KMS-11 (cell line): ENCODE data around the gene COL18A1.

Source experiments
- H2AFZ ChIP-seq: fragments of 200-600 bp; sonication (generic); 2 replicates; pipeline ENCODE4 v1.6.1; 2016; ENCODE audit warnings: antibody characterized with exemption, mixed run types, low read depth
- H3K27ac ChIP-seq: fragments of 200-600 bp; sonication (generic); 2 replicates; pipeline ENCODE4 v1.6.1; 2016; ENCODE audit warnings: mild to moderate bottlenecking, mixed run types
- H3K27me3 ChIP-seq: fragments of 200-600 bp; sonication (generic); 2 replicates; pipeline ENCODE4 v1.6.1; 2017; ENCODE audit warnings: mild to moderate bottlenecking, low read depth, mixed run types, moderate library complexity; ENCODE audit not compliant: insufficient read depth
- H3K36me3 ChIP-seq: fragments of 200-600 bp; sonication (generic); 2 replicates; pipeline ENCODE4 v1.6.1; 2017; ENCODE audit warnings: mild to moderate bottlenecking, mixed run types; ENCODE audit not compliant: insufficient read depth
- H3K4me1 ChIP-seq: fragments of 200-600 bp; sonication (generic); 2 replicates; pipeline ENCODE4 v1.6.1; 2016; ENCODE audit warnings: mild to moderate bottlenecking, low read depth, mixed run types; ENCODE audit not compliant: poor library complexity, severe bottlenecking
- H3K4me2 ChIP-seq: fragments of 200-600 bp; sonication (generic); 2 replicates; pipeline ENCODE4 v1.7.0; 2016; ENCODE audit warnings: mild to moderate bottlenecking, mixed run types
- H3K4me3 ChIP-seq: fragments of 200-600 bp; sonication (generic); IDR thresholded peaks from 2 replicates; pipeline ENCODE4 v1.6.1; 2017; ENCODE audit warnings: low read depth, low read length, mixed read lengths; ENCODE audit not compliant: insufficient read depth
- H3K79me2 ChIP-seq: fragments of 200-600 bp; sonication (generic); 2 replicates; pipeline ENCODE4 v1.6.1; 2016; ENCODE audit warnings: low read depth, mixed run types; ENCODE audit not compliant: insufficient read depth
- H3K9ac ChIP-seq: fragments of 200-600 bp; sonication (generic); 2 replicates; pipeline ENCODE4 v1.6.1; 2016; ENCODE audit warnings: mild to moderate bottlenecking, mixed run types
- H4K20me1 ChIP-seq: fragments of 200-600 bp; sonication (generic); 2 replicates; pipeline ENCODE4 v1.6.1; 2016; ENCODE audit warnings: mild to moderate bottlenecking, mixed run types; ENCODE audit not compliant: insufficient read depth
- CTCF ChIP-seq: fragments of 200-600 bp; sonication (generic); conservative IDR thresholded peaks from 2 replicates; pipeline ENCODE4 v1.6.1; 2017; ENCODE audit warnings: low read depth, mild to moderate bottlenecking, antibody characterized with exemption, low read length, moderate library complexity, mixed read lengths

Gene COL18A1

GRCh38 chr21:45487161-45487806 lies 82.3 kb downstream of the COL18A1 start:
- H3K79me2 ChIP-seq: no peaks in the 10 kb centered on the region
- TF ChIP-seq CTCF: no peak
- peaks cover 69% of the 10 kb centered on the region for H3K27me3 ChIP-seq
- no peak overlapping the region for H3K4me2 ChIP-seq
- H3K9ac ChIP-seq: no peak overlapping the region
- H2AFZ ChIP-seq: no peak overlapping the region
- no peaks in the 10 kb centered on the region for H3K36me3 ChIP-seq
- no peak overlapping the region for H3K27ac ChIP-seq
- no peak overlapping the region for H3K4me3 ChIP-seq
- H3K4me1 ChIP-seq: no peaks in the 10 kb centered on the region
- H4K20me1 ChIP-seq: no peaks in the 10 kb centered on the region

GRCh38 chr21:45487891-45488600 lies 83.1 kb downstream of the COL18A1 start:
- no peaks in the 10 kb centered on the region for H3K79me2 ChIP-seq
- no peak overlapping the region for H3K9ac ChIP-seq
- H3K36me3 ChIP-seq: no peaks in the 10 kb centered on the region
- no peak overlapping the region for H2AFZ ChIP-seq
- H3K4me2 ChIP-seq: no peak overlapping the region
- H3K27ac ChIP-seq: no peak overlapping the region
- H3K4me3 ChIP-seq: no peak overlapping the region
- H3K4me1 ChIP-seq: no peaks in the 10 kb centered on the region
- TF ChIP-seq CTCF: no peak
- no peaks in the 10 kb centered on the region for H4K20me1 ChIP-seq
- peaks cover 70% of the 10 kb centered on the region for H3K27me3 ChIP-seq

- H3K36me3 ChIP-seq: no peaks in the 10 kb centered on the region
- H3K4me1 ChIP-seq: no peaks in the 10 kb centered on the region
- TF ChIP-seq CTCF: no peak
- H3K27ac ChIP-seq: no peak overlapping the region
- H2AFZ ChIP-seq: no peak overlapping the region
- peaks cover 78% of the 10 kb centered on the region for H3K27me3 ChIP-seq
- H3K4me2 ChIP-seq: no peak overlapping the region
- H3K4me3 ChIP-seq: no peak overlapping the region
- no peak overlapping the region for H3K9ac ChIP-seq
- H4K20me1 ChIP-seq: no peaks in the 10 kb centered on the region
- no peaks in the 10 kb centered on the region for H3K79me2 ChIP-seq
Observed at GRCh38 chr21:45488931-45489721, 84.2 kb downstream of the COL18A1 start.

GRCh38 chr21:45489722-45489982 lies 84.7 kb downstream of the COL18A1 start:
- H3K4me1 ChIP-seq: no peaks in the 10 kb centered on the region
- H3K9ac ChIP-seq: no peak overlapping the region
- TF ChIP-seq CTCF: no peak
- no peak overlapping the region for H2AFZ ChIP-seq
- H3K4me3 ChIP-seq: no peak overlapping the region
- H3K27me3 ChIP-seq: peaks cover 75% of the 10 kb centered on the region
- no peak overlapping the region for H3K27ac ChIP-seq
- H4K20me1 ChIP-seq: no peaks in the 10 kb centered on the region
- no peak overlapping the region for H3K4me2 ChIP-seq
- no peaks in the 10 kb centered on the region for H3K36me3 ChIP-seq
- no peaks in the 10 kb centered on the region for H3K79me2 ChIP-seq
